HL-60/S4 (cell line): ENCODE data around the gene CAPZB.

Experiments used
- in situ Hi-C: fragments of 300-500 bp; cut with MboI; formaldehyde crosslinking; loops from 2 replicates; pipeline ENCODE4 v1.14.3; 2022; ENCODE audit warnings: low sequenced_read_pairs

The CAPZB gene

GRCh38 chr1:19372602-19373001 lies 112.7 kb downstream of the CAPZB start:
- in situ Hi-C loops = no loop called here

DNA sequence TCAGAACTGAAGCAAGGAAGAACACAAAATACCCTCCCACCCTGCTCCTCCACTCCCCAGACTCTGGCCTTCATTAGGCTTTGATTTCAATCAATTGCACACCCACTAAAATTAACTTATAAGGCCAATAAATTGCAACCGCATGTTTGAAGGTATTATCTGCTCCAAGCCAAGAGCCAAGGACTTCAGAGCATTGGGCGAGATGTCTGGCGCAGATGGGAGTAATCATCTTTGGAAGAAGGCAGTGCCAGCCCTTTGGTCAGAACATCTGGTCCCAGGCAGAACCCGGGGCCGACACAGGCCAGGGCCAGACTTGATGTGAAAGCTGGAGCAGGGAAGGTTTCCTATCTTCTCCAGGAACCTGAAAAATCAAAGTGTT lies 113.2 kb downstream of the CAPZB start:
- in situ Hi-C loops = no loop called here

DNA sequence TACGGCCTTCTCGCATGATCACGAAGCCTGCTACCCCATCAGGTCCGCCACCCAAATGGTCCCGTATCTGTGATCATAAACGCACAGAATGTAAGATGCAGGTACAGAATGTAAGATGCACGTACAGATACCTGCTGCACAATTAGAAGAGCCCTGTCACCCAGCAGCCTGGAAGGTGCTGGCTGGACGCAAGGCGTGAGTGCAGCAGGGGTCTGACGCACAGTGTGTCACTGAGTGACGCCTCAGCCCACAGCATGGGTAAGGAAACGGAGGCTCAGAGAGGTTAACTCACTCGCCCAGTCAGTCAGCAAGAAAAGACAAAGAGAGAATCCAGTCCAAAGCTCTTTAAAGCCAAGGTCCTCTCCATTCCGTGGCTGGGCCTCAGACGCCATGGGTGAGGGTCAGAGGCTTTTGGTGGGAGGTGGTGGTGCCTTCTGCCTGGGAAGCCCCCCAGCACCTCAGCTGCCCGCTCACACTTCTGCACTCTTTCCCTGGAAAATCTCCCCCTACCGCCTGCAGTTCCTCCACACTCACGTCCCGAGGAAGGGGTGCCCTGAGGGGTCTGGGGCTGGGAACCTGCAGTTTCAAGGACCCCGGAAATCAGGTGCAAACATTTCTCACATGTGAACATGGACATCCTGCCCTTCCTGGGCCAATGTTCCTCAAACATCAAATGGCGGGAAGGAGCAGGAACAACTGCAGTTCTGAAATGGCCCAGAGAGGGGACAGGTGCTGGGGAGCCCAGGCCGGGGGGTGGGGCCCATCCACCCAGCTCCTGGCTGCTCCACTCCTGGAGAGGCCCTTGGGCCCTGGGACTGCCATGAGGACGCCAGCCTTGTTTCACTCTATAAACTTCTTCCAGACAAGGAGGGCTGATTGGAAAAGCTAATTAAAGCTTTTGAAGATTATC lies 113.9 kb downstream of the CAPZB start:
- in situ Hi-C loops = no loop called here

GRCh38 chr1:19370453-19371170 lies 114.7 kb downstream of the CAPZB start:
- in situ Hi-C loops = no loop called here

DNA sequence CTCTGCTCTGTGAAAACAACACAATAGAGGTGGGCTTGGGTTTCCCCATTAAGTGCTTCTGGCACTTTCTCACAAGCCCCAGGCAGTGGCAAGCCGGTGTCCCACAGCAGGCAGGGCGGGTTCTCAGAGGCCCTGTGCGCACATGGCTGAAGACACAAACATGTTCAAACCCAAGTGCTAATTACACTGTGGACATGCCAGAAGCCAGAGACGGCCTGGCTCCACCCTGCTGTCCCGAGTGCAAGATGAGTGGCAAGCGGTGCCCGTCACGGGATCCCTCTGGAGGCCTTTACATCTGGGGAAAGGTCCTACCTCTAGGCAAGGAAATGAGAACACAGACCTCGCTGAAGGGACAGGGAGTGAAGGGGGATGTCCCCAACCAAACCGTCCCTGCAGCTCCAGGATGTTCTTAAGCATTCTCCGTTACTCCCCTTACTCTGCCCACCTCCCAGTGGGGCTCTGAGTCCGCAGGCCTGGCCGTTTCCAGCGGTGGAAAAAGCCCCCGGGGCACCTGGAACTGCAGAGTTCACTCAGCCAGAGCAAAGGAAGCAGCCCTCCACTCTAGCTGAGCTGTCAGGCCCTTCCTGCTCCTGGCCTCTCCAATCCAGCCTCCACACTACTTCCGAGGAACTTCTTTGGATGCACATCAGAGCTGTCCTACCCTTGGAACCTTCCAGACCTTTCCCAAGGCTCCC lies 115.8 kb downstream of the CAPZB start:
- in situ Hi-C loops = no loop called here

GRCh38 chr1:19368964-19369363 lies 116.4 kb downstream of the CAPZB start:
- in situ Hi-C loops = no loop called here

GRCh38 chr1:19368050-19368449 lies 117.3 kb downstream of the CAPZB start:
- in situ Hi-C loops = no loop called here

GRCh38 chr1:19367584-19368041 lies 117.7 kb downstream of the CAPZB start:
- in situ Hi-C loops = no loop called here

GRCh38 chr1:19366599-19367536 lies 118.5 kb downstream of the CAPZB start:
- in situ Hi-C loops = no loop called here

DNA sequence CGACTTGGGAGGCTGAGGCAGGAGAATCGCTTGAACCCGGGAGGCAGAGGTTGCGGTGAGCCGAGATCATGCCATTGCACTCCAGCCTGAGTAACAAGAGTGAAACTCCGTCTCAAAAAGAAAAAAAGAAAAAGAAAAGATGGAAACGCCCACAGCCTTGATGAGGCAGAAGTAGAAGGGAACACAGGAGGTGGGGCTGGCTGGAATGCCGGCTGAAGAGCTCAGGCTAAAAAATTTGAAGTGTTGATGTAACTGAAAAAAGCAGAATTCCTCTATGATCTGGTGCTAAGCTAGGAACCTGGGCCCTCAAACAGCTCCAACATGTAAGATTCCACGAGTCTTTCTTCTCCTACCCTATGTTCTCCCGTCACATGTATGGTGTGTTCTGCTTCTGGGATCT lies 119.6 kb downstream of the CAPZB start:
- in situ Hi-C loops = no loop called here

DNA sequence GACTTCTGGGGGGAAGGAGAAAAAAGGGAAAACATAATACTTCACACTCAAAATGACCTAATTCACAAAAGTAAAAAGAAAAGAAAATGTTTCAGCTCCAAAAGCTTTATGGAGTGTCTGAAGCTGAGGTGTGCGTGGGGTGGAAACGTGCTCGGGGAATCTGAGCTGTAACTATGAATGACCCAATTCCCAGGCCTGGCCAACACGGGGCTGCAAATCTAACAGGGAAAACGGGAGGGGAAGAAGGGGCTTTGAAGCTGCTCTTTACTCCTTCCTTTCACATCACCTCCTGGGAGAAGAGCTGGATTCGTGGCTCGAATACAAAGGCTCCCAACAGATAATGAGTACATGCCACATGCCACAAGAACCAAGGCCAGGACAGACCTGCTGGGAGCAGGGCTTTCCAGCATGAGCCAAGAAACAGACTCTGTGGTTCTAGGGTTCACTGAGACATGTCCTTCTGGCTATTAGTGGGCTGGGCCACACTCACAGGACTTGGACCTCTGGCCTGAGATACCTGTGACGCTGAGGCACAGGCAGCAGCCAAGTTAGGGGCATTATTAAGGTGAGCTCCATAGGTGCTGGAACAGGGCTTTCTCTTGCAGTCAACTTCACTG lies 121.7 kb downstream of the CAPZB start:
- in situ Hi-C loops = no loop called here

- in situ Hi-C loops = no loop called here
Measured at GRCh38 chr1:19361611-19362147, 123.7 kb downstream of the CAPZB start.

DNA sequence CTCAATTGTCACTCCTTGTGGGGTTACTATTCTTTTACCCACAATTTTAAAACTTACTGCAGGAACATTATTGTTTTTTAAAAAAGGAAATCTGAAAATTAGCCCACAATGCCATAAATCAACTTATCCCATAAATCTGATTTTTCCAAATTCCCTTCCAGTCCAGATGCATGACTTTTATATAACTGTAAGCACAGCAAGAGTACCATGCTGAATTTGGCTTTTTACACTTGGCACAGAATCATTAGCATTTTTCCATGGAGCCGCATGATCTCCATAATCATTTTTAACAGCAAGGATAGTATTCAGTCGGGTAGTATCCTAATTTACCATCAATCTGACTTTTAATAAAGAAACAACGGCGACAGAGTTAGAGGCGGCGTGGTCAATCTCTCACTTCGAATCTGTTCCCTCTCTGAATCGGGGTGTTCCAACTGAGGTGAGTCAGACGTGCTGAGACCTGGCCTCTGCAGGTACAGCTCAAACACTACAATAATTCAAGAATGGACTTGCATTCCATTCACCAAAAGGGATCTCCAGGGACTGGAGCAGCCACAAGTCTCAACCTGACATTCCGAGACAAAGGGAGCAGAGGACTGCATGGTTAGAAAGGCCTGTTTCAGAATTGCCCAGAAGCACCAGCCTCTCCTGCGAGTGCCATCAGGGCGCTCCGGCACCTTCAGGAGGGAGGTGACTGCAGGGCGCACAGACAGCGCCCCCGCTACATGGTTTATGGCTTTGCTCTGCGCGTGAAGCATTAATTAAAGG lies 124.3 kb downstream of the CAPZB start:
- in situ Hi-C loops = no loop called here

DNA sequence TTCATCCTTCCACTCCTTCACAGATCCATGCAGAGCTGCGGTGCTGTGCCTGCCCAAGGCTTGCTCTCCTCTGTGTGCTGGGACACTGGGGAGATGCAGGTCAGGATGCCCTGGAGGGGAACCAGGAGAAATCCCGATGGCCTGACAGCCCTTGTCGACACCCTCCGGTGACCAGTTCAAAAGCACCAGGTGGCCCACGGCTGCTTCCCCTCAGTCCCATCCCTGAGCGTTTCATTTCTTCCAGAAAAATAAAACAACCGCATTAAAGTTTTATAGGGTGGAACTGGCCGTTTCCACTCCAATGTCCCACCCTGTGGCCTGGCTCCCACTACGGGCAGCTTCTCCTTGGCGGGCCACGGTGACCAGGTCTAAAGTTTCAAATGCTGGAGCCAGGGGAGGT lies 124.9 kb downstream of the CAPZB start:
- in situ Hi-C loops = no loop called here

DNA sequence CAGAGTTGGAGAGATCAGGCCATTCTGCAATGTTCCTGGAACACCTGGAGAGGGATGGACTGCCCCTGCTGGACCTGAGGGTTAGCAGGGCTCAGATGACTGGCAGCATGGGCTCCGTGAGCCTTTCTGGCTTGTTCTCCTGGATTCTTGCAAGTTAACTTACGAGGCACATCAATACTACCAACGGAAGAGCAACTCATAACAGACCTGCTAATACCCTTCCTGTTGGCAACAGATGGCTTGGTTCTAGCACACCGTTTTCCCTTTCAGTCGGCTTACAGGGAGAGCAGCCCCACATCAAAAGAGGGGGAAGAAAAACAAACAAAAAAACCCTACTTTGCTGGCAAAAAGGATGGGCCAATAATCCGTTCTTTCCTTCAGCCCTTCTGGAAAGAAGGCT lies 125.3 kb downstream of the CAPZB start:
- in situ Hi-C loops = no loop called here

GRCh38 chr1:19359357-19359756 lies 126.0 kb downstream of the CAPZB start:
- in situ Hi-C loops = no loop called here

DNA sequence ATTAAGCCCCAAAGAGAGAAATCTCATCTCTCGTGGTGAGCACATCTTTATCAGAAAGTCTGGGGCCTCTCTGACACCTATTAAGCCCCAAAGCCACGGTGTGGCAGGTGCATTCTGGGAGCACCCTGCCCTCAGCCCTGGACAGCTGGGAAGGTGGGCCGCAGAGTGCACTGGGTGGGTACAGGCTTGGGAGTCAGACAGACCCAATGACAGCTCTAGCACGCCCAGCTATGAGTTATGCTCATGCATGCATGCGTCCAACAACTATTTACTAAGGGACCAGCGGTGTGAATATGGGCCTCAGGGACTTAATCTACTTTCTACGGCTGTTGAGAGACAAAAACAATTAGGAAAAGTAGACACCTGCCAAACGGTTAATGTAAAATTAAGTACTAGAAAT lies 126.6 kb downstream of the CAPZB start:
- in situ Hi-C loops = no loop called here

DNA sequence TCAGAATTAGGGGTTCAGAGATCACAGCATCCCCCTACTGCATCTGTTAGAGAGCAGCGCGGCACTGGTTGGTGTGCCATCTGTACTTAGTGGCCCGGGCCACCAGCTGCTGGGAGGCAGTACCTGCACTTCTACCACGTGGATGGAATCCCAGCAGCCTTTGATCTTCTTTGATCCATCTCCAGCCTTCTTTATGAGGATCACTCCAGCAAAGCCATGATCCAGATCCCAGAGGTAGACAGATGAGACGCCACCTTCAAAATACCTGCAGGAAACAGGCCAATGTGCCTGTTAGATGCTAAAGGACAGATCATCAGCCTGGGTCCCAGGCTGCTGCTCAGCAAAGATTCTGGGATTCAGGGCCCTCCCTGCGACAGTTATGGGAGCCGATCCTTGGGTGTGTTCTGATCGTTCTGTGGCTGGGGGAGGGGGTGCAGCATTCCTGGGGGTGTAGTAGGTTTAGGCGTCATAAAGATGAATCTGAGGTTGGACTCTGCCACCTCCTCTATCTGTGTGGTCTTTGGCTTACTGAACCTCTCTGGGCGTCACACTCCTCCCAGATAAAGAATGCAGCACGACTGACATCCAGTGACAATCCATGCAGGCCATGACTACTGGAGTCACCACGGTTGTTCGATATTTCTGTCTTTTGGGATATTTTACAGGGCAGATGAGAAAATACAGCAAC lies 127.9 kb downstream of the CAPZB start:
- in situ Hi-C loops = no loop called here
